HepG2 (cell line): ENCODE measurements around the gene IQCK. TPM values are rescaled to one million over a fixed set of nuclear protein-coding genes. Genes with fewer than 3 reads are reported as not detected.

Source experiments
- ARHGAP35 ChIP-seq: sonication (generic); formaldehyde crosslinking; IDR thresholded peaks from 2 replicates; pipeline ENCODE4 v1.9.0; 2022; ENCODE audit warnings: mild to moderate bottlenecking, inconsistent platforms, moderate library complexity, missing genetic modification reagents, borderline replicate concordance
- ATF7 ChIP-seq, 2 experiments: fragments of 450-650 bp in 1 of 2; sonication (generic) in 1 of 2; formaldehyde crosslinking in 1 of 2; IDR thresholded peaks; 2 replicates each; pipeline versions ENCODE4 v1.4.0 to v1.6.1; 2016 to 2020; ENCODE audit warnings: antibody characterized with exemption in 1 of 2, mild to moderate bottlenecking in 1 of 2, missing genetic modification reagents in 1 of 2
- FOXK2 ChIP-seq: fragments of 450-650 bp; IDR thresholded peaks from 2 replicates; pipeline ENCODE4 v1.6.1; 2016
- ISL2 ChIP-seq: sonication (generic); formaldehyde crosslinking; IDR thresholded peaks from 2 replicates; pipeline ENCODE4 v1.5.0; 2020; ENCODE audit warnings: missing genetic modification reagents
- KMT2B ChIP-seq: IDR thresholded peaks from 2 replicates; pipeline ENCODE4 v1.6.1; 2016; ENCODE audit warnings: missing genetic modification reagents, missing compliant biosample characterization
- MATR3 ChIP-seq: sonication (generic); formaldehyde crosslinking; IDR thresholded peaks from 2 replicates; pipeline ENCODE4 v1.4.0; 2020; ENCODE audit warnings: missing genetic modification reagents
- NKX3-1 ChIP-seq: sonication (generic); formaldehyde crosslinking; IDR thresholded peaks from 2 replicates; pipeline ENCODE4 v1.5.0; 2020; ENCODE audit warnings: missing genetic modification reagents
- NONO ChIP-seq, 2 experiments: fragments of 450-650 bp in 1 of 2; sonication (generic) in 1 of 2; formaldehyde crosslinking in 1 of 2; IDR thresholded peaks in 1 of 2; conservative IDR thresholded peaks in 1 of 2; 2 replicates each; pipeline versions ENCODE4 v1.6.1 to v1.8.0; 2017 to 2022; ENCODE audit warnings: mild to moderate bottlenecking in 1 of 2, missing genetic modification reagents in 1 of 2, moderate library complexity in 1 of 2
- RARA ChIP-seq: IDR thresholded peaks from 2 replicates; pipeline ENCODE4 v1.6.1; 2016; ENCODE audit warnings: missing genetic modification reagents, missing compliant biosample characterization
- RNF2 ChIP-seq: fragments of 450-650 bp; conservative IDR thresholded peaks from 2 replicates; pipeline ENCODE4 v1.6.1; 2016; ENCODE audit warnings: low read depth
- TAF1 ChIP-seq: sonication (generic); formaldehyde crosslinking; IDR thresholded peaks from 2 replicates; pipeline ENCODE4 v1.4.0; 2020; ENCODE audit warnings: missing genetic modification reagents
- ZNF205 ChIP-seq: IDR thresholded peaks from 2 replicates; pipeline ENCODE4 v1.6.1; 2018; ENCODE audit warnings: missing biosample characterization, missing genetic modification reagents
- ZNF225 ChIP-seq: sonication (generic); formaldehyde crosslinking; IDR thresholded peaks from 2 replicates; pipeline ENCODE4 v1.4.0; 2020; ENCODE audit warnings: mild to moderate bottlenecking, missing genetic modification reagents
- ZNF317 ChIP-seq: sonication (generic); formaldehyde crosslinking; IDR thresholded peaks from 2 replicates; pipeline ENCODE4 v1.5.0; 2020; ENCODE audit warnings: mild to moderate bottlenecking, missing genetic modification reagents
- ZNF329 ChIP-seq: sonication (generic); formaldehyde crosslinking; IDR thresholded peaks from 2 replicates; pipeline ENCODE4 v1.9.0; 2021; ENCODE audit warnings: low read depth, mild to moderate bottlenecking, missing genetic modification reagents
- ZNF383 ChIP-seq: sonication (generic); formaldehyde crosslinking; IDR thresholded peaks from 2 replicates; pipeline ENCODE4 v1.4.0; 2020; ENCODE audit warnings: missing genetic modification reagents, mild to moderate bottlenecking, borderline replicate concordance
- ZNF484 ChIP-seq: sonication (generic); formaldehyde crosslinking; IDR thresholded peaks from 2 replicates; pipeline ENCODE4 v1.5.1; 2020; ENCODE audit warnings: mild to moderate bottlenecking, low read depth, missing genetic modification reagents, borderline replicate concordance
- ZNF772 ChIP-seq: sonication (generic); formaldehyde crosslinking; IDR thresholded peaks from 2 replicates; pipeline ENCODE4 v1.5.0; 2020; ENCODE audit warnings: mild to moderate bottlenecking, missing genetic modification reagents
- ZNF781 ChIP-seq: sonication (generic); formaldehyde crosslinking; IDR thresholded peaks from 2 replicates; pipeline ENCODE4 v1.5.1; 2020; ENCODE audit warnings: borderline replicate concordance, mild to moderate bottlenecking, missing genetic modification reagents; ENCODE audit errors: not compliant biosample characterization
- ZNF883 ChIP-seq: sonication (generic); formaldehyde crosslinking; IDR thresholded peaks from 2 replicates; pipeline ENCODE4 v1.5.1; 2020; ENCODE audit warnings: mild to moderate bottlenecking, missing genetic modification reagents; ENCODE audit errors: not compliant biosample characterization
- polyA plus RNA-seq, 8 experiments: library from polyadenylated mRNA; depleted of rRNA in 3 of 8; stranded (reverse) in 7 of 8; unstranded in 1 of 8; fragments of >200 nt; fragmentation: Illumina TruSeq in 4 of 8; extraction: Trizol in 4 of 8; gene quantifications; 2 replicates each; pipeline versions ENCODE4 v1.2.1 to v1.2.3, GENCODE V29; 2011 to 2016; ENCODE audit warnings: low read depth in 4 of 8, missing spikeins in 1 of 8, mixed read lengths in 1 of 8; ENCODE audit not compliant: insufficient read depth in 1 of 8
- total RNA-seq, 5 experiments: library from RNA; depleted of rRNA; stranded (reverse); fragments of >200 nt; fragmentation: Illumina TruSeq; extraction: Trizol; gene quantifications; 2 replicates each; pipeline ENCODE4 v1.2.3, GENCODE V29; 2016; ENCODE audit warnings: low read depth in 1 of 5
- TF ChIP-seq, protein P1 (sequence below): sonication (generic); formaldehyde crosslinking; conservative IDR thresholded peaks from 2 replicates; pipeline ENCODE4 v1.4.0; 2020; ENCODE audit warnings: missing genetic modification reagents
- TF ChIP-seq, protein P2 (sequence below): sonication (generic); formaldehyde crosslinking; IDR thresholded peaks from 2 replicates; pipeline ENCODE4 v1.4.0; 2020; ENCODE audit warnings: mild to moderate bottlenecking, missing genetic modification reagents
- TF ChIP-seq, protein P3 (sequence below): sonication (generic); formaldehyde crosslinking; IDR thresholded peaks from 2 replicates; pipeline ENCODE4 v1.4.0; 2020; ENCODE audit warnings: missing genetic modification reagents
- TF ChIP-seq, protein P4 (sequence below): sonication (generic); formaldehyde crosslinking; IDR thresholded peaks from 2 replicates; pipeline ENCODE4 v1.4.0; 2020; ENCODE audit warnings: mild to moderate bottlenecking, low read depth, missing genetic modification reagents
- TF ChIP-seq, protein P5 (sequence below): IDR thresholded peaks from 2 replicates; pipeline ENCODE4 v1.6.1; 2016

IQCK gene
- total and polyA plus RNA-seq, 2 of the 13 experiments (the other 11 are each of a cell fraction or from before 2014, with no cell fraction given): 5.1 to 7.3 TPM

DNA sequence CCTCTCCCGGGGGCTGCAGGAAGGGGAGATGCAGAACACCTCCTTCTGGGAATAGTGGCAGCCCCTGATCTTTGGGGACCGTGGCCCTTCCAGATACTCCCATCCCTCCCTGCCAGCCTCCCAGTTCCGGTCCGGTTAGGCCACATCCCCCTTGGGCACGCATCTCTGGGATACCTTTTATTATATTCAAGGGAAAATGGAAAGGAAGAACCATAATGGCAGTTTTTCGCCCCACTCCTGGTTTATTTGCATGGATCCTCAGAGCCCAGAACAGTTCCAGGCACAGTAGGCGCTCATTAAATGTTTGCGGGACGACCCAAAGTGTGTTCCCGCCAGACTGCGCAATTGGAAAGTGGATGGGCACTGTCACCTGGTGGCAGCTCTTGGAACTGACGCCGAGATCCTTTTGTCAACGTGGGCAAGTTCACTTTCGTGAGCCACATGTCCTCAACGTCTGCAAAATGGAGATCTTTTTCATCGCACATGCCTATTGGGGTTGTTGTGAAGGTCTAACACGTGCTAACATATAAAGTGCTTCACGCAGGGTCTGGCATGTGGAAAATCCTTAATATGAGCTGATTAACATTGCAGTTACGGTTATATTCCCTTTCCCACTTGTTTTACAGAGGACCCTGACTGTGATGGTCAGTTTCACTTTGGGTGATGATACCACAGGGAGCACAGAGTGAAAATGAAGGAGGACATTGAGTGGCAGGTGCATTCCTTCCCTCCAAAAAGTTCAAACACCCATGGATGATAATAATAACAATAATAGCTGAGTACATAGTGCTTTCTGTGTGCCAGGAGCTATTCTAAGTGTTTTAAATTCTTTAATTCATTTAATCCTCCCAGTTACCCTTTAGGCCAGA, 168.2 kb downstream of the IQCK start (continued):
- TF ChIP-seq, protein P1, sequence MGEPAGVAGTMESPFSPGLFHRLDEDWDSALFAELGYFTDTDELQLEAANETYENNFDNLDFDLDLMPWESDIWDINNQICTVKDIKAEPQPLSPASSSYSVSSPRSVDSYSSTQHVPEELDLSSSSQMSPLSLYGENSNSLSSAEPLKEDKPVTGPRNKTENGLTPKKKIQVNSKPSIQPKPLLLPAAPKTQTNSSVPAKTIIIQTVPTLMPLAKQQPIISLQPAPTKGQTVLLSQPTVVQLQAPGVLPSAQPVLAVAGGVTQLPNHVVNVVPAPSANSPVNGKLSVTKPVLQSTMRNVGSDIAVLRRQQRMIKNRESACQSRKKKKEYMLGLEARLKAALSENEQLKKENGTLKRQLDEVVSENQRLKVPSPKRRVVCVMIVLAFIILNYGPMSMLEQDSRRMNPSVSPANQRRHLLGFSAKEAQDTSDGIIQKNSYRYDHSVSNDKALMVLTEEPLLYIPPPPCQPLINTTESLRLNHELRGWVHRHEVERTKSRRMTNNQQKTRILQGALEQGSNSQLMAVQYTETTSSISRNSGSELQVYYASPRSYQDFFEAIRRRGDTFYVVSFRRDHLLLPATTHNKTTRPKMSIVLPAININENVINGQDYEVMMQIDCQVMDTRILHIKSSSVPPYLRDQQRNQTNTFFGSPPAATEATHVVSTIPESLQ: 0 out of 2 replicates have a peak, but pooled peaks have one; percentile 94
- TF ChIP-seq ZNF225 (CRISPR knock-in tag) (no peak; the same call in 1 of the 2 replicates), ZNF772 (CRISPR knock-in tag) (no peak), ZNF317 (CRISPR knock-in tag) (peak; percentile 47; the same call in 1 of the 2 replicates), RARA (0 out of 2 replicates have a peak, but pooled peaks have one; percentile 34), ISL2 (CRISPR knock-in tag) (peak; percentile 53; the same call in 1 of the 2 replicates), ARHGAP35 (0 out of 2 replicates have a peak, but pooled peaks have one; percentile 34), ATF7 (IDR thresholded peaks at IDR 0.05) (no peak), ATF7 (CRISPR knock-in tag; IDR thresholded peaks at IDR 0.05) (no peak), ZNF781 (peak; percentile 79), NKX3-1 (CRISPR knock-in tag) (no peak; the same call in 1 of the 2 replicates), FOXK2 (no peak), MATR3 (no peak), ZNF329 (CRISPR knock-in tag) (no peak), KMT2B (CRISPR knock-in tag) (0 out of 2 replicates have a peak, but pooled peaks have one; percentile 40), ZNF383 (no peak), ZNF883 (CRISPR knock-in tag) (no peak), NONO (IDR thresholded peaks at IDR 0.05) (no peak), NONO (CRISPR knock-in tag; conservative IDR thresholded peaks at IDR 0.05) (peak; percentile 78), ZNF205 (CRISPR knock-in tag) (peak; percentile 65; the same call in 1 of the 2 replicates), TAF1 (no peak), RNF2 (peak; percentile 34; the same call in 1 of the 2 replicates), ZNF484 (CRISPR knock-in tag) (no peak)
- TF ChIP-seq, protein P2, sequence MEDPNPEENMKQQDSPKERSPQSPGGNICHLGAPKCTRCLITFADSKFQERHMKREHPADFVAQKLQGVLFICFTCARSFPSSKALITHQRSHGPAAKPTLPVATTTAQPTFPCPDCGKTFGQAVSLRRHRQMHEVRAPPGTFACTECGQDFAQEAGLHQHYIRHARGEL (CRISPR knock-in tag): peak; percentile 77; the same call in 1 of the 2 replicates
- TF ChIP-seq, protein P3, sequence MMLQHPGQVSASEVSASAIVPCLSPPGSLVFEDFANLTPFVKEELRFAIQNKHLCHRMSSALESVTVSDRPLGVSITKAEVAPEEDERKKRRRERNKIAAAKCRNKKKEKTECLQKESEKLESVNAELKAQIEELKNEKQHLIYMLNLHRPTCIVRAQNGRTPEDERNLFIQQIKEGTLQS: no peak
- TF ChIP-seq, protein P4, sequence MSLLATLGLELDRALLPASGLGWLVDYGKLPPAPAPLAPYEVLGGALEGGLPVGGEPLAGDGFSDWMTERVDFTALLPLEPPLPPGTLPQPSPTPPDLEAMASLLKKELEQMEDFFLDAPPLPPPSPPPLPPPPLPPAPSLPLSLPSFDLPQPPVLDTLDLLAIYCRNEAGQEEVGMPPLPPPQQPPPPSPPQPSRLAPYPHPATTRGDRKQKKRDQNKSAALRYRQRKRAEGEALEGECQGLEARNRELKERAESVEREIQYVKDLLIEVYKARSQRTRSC (CRISPR knock-in tag): no peak
- TF ChIP-seq, protein P5, sequence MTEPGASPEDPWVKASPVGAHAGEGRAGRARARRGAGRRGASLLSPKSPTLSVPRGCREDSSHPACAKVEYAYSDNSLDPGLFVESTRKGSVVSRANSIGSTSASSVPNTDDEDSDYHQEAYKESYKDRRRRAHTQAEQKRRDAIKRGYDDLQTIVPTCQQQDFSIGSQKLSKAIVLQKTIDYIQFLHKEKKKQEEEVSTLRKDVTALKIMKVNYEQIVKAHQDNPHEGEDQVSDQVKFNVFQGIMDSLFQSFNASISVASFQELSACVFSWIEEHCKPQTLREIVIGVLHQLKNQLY (CRISPR knock-in tag): no peak
